H7 (cell line): ENCODE measurements around the gene SLC6A6. TPM values are rescaled to one million over a fixed set of nuclear protein-coding genes. Genes with fewer than 3 reads are reported as not detected.
A peak's percentile ranks its signal among the peaks of the same experiment; 100 is the strongest.

Experiments used
- DNase-seq: peaks from one replicate; pipeline ENCODE4 v3.0.0; 2012
- H3K27me3 ChIP-seq: 2 replicates; pipeline ENCODE4 v1.6.0; 2011; ENCODE audit warnings: mild to moderate bottlenecking, low read length; ENCODE audit not compliant: control insufficient read depth, insufficient read depth
- H3K36me3 ChIP-seq: replicated peaks from 2 replicates; pipeline ENCODE4 v1.5.1; 2011; ENCODE audit warnings: low read length; ENCODE audit not compliant: control insufficient read depth, insufficient read depth
- H3K4me3 ChIP-seq: 2 replicates; pipeline ENCODE4 v1.5.1; 2011; ENCODE audit warnings: low read depth, mild to moderate bottlenecking, control low read depth, low read length, moderate library complexity; ENCODE audit not compliant: insufficient read depth
- total RNA-seq: library from RNA; depleted of rRNA; stranded (reverse); fragments of >200 nt; shearing (Covaris generic); gene quantifications from 2 replicates; pipeline ENCODE4 v1.2.3, GENCODE V29; 2014

SLC6A6 gene
- total RNA-seq, 1 experiment from 2014 or later: 88.8 TPM

- DNase-seq: no peak
These were observed 34.3 kb upstream of the SLC6A6 start for GRCh38 chr3:14368146-14368545.

GRCh38 chr3:14368885-14369284 is 33.5 kb upstream of the SLC6A6 start:
- no peaks in the 10 kb centered on the region for H3K36me3 ChIP-seq
- H3K4me3 ChIP-seq: no peak overlapping the region
- no peaks in the 10 kb centered on the region for H3K27me3 ChIP-seq
- no peak for DNase-seq

More at GRCh38 chr3:14368146-14368545, 34.3 kb upstream of the SLC6A6 start:
- H3K36me3 ChIP-seq: no peaks in the 10 kb centered on the region
- H3K4me3 ChIP-seq: no peak overlapping the region
- no peaks in the 10 kb centered on the region; the same call in 1 of the 2 replicates for H3K27me3 ChIP-seq

GRCh38 chr3:14369675-14370669 is 32.4 kb upstream of the SLC6A6 start:
- H3K27me3 ChIP-seq: no peaks in the 10 kb centered on the region
- no peaks in the 10 kb centered on the region for H3K36me3 ChIP-seq
- peak; percentile 90 for DNase-seq
- H3K4me3 ChIP-seq: no peak overlapping the region

- Histone ChIP-seq H3K27me3 (no peaks in the 10 kb centered on the region), H3K36me3 (no peaks in the 10 kb centered on the region), H3K4me3 (no peak overlapping the region)
- DNase-seq: no peak
These were observed 31.5 kb upstream of the SLC6A6 start for GRCh38 chr3:14370720-14371572.

GRCh38 chr3:14371573-14372474 is 30.6 kb upstream of the SLC6A6 start:
- Histone ChIP-seq H3K36me3 (no peaks in the 10 kb centered on the region), H3K27me3 (no peaks in the 10 kb centered on the region), H3K4me3 (no peak overlapping the region)
- DNase-seq: no peak

- peak; percentile 61 for DNase-seq
- Histone ChIP-seq H3K27me3 (no peaks in the 10 kb centered on the region), H3K4me3 (no peak overlapping the region), H3K36me3 (no peaks in the 10 kb centered on the region)
These were observed 29.8 kb upstream of the SLC6A6 start for GRCh38 chr3:14372587-14372986.

- no peaks in the 10 kb centered on the region for H3K27me3 ChIP-seq
- H3K4me3 ChIP-seq: no peak overlapping the region
- no peak for DNase-seq
- H3K36me3 ChIP-seq: no peaks in the 10 kb centered on the region
These were observed 28.5 kb upstream of the SLC6A6 start for GRCh38 chr3:14373753-14374376.

- Histone ChIP-seq H3K27me3 (no peaks in the 10 kb centered on the region), H3K4me3 (no peak overlapping the region), H3K36me3 (no peaks in the 10 kb centered on the region)
- peak; percentile 61 for DNase-seq
These were observed 27.9 kb upstream of the SLC6A6 start for GRCh38 chr3:14374444-14374883.

- Histone ChIP-seq H3K36me3 (no peaks in the 10 kb centered on the region), H3K4me3 (no peak overlapping the region), H3K27me3 (no peaks in the 10 kb centered on the region)
- DNase-seq: no peak
These were observed 27.2 kb upstream of the SLC6A6 start for GRCh38 chr3:14375192-14375591.

- H3K4me3 ChIP-seq: no peak overlapping the region
- no peak for DNase-seq
- no peaks in the 10 kb centered on the region for H3K27me3 ChIP-seq
- H3K36me3 ChIP-seq: no peaks in the 10 kb centered on the region
These were observed 25.9 kb upstream of the SLC6A6 start for GRCh38 chr3:14376348-14377043.

GRCh38 chr3:14377044-14377837 is 25.2 kb upstream of the SLC6A6 start:
- Histone ChIP-seq H3K36me3 (no peaks in the 10 kb centered on the region), H3K4me3 (no peak overlapping the region), H3K27me3 (no peaks in the 10 kb centered on the region)
- no peak for DNase-seq

- Histone ChIP-seq H3K27me3 (no peaks in the 10 kb centered on the region), H3K36me3 (no peaks in the 10 kb centered on the region)
- DNase-seq: no peak
These were observed 24.6 kb upstream of the SLC6A6 start for GRCh38 chr3:14377838-14378169.

GRCh38 chr3:14378415-14378814 is 24.0 kb upstream of the SLC6A6 start:
- DNase-seq: no peak
- no peak overlapping the region for H3K4me3 ChIP-seq
- no peaks in the 10 kb centered on the region for H3K27me3 ChIP-seq
- no peaks in the 10 kb centered on the region for H3K36me3 ChIP-seq

More at GRCh38 chr3:14377838-14378169, 24.6 kb upstream of the SLC6A6 start:
- H3K4me3 ChIP-seq: no peak overlapping the region
